ENCODE data around the gene HEY2. TPM values are rescaled to one million over a fixed set of nuclear protein-coding genes. Genes with fewer than 3 reads are reported as not detected.

HEY2 gene
- total and polyA plus RNA-seq, 2 donors: 0.24 to 2.8 TPM

- Histone ChIP-seq H3K36me3 (ENCODE audit: control insufficient read depth in 2 of 2, insufficient read depth in 2 of 2, low read length in 1 of 2) (no peaks in the 10 kb centered on the region), H3K27me3 (ENCODE audit: control insufficient read depth in 2 of 2, insufficient read depth in 1 of 2, low read length in 1 of 2) (peaks cover 10 to 16% of the 10 kb centered on the region in 2 donors), H3K27ac (ENCODE audit: low read depth in 1 of 2, low read length in 1 of 2) (no peak overlapping the region), H3K9me3 (ENCODE audit: control insufficient read depth in 2 of 2, insufficient read depth in 1 of 2, low read length in 1 of 2) (no peaks in the 10 kb centered on the region), H3K4me1 (ENCODE audit: control insufficient read depth in 2 of 2, insufficient read depth in 2 of 2, low read length in 2 of 2) (peaks cover under 1 to 2% of the 10 kb centered on the region in 2 donors), H3K4me3 (ENCODE audit: low read length in 2 of 2) (no peak overlapping the region)
- DNase-seq (ENCODE audit: low read depth in 6 of 9, low spot score in 9 of 9): no peak
- WGBS: 95% methylated on average over 2 of the region's 2 CpGs
Measured at GRCh38 chr6:125741336-125741735, 8.1 kb upstream of the HEY2 start.

- 98% methylated on average over 2 of the region's 2 CpGs for WGBS
- no peak for DNase-seq (ENCODE audit: low read depth in 6 of 9, low spot score in 9 of 9)
- H3K9me3 ChIP-seq (ENCODE audit: control insufficient read depth in 2 of 2, insufficient read depth in 1 of 2, low read length in 1 of 2): no peaks in the 10 kb centered on the region
- H3K36me3 ChIP-seq (ENCODE audit: control insufficient read depth in 2 of 2, insufficient read depth in 2 of 2, low read length in 1 of 2): no peaks in the 10 kb centered on the region
- H3K27me3 ChIP-seq (ENCODE audit: control insufficient read depth in 2 of 2, insufficient read depth in 1 of 2, low read length in 1 of 2): peaks cover 17 to 22% of the 10 kb centered on the region in 2 donors
- H3K27ac ChIP-seq (ENCODE audit: low read depth in 1 of 2, low read length in 1 of 2): no peak overlapping the region
- H3K4me1 ChIP-seq (ENCODE audit: control insufficient read depth in 2 of 2, insufficient read depth in 2 of 2, low read length in 2 of 2): peaks cover 5 to 6% of the 10 kb centered on the region in 2 donors
- H3K4me3 ChIP-seq (ENCODE audit: low read length in 2 of 2): no peak overlapping the region
Measured at GRCh38 chr6:125742024-125742423, 7.4 kb upstream of the HEY2 start.

GRCh38 chr6:125742464-125743120 lies 6.8 kb upstream of the HEY2 start:
- peaks cover 5 to 8% of the 10 kb centered on the region in 2 donors for H3K4me1 ChIP-seq (ENCODE audit: control insufficient read depth in 2 of 2, insufficient read depth in 2 of 2, low read length in 2 of 2)
- H3K27ac ChIP-seq (ENCODE audit: low read depth in 1 of 2, low read length in 1 of 2): no peak overlapping the region
- H3K4me3 ChIP-seq (ENCODE audit: low read length in 2 of 2): no peak overlapping the region
- H3K36me3 ChIP-seq (ENCODE audit: control insufficient read depth in 2 of 2, insufficient read depth in 2 of 2, low read length in 1 of 2): no peaks in the 10 kb centered on the region
- no peaks in the 10 kb centered on the region for H3K9me3 ChIP-seq (ENCODE audit: control insufficient read depth in 2 of 2, insufficient read depth in 1 of 2, low read length in 1 of 2)
- no peak for DNase-seq (ENCODE audit: low read depth in 6 of 9, low spot score in 9 of 9)
- peaks cover 23 to 27% of the 10 kb centered on the region in 2 donors for H3K27me3 ChIP-seq (ENCODE audit: control insufficient read depth in 2 of 2, insufficient read depth in 1 of 2, low read length in 1 of 2)
- 85% methylated on average over 5 of the region's 5 CpGs for WGBS

- Histone ChIP-seq H3K36me3 (ENCODE audit: control insufficient read depth in 2 of 2, insufficient read depth in 2 of 2, low read length in 1 of 2) (no peaks in the 10 kb centered on the region), H3K9me3 (ENCODE audit: control insufficient read depth in 2 of 2, insufficient read depth in 1 of 2, low read length in 1 of 2) (no peaks in the 10 kb centered on the region), H3K4me1 (ENCODE audit: control insufficient read depth in 2 of 2, insufficient read depth in 2 of 2, low read length in 2 of 2) (peaks cover 14 to 15% of the 10 kb centered on the region in 2 donors), H3K4me3 (ENCODE audit: low read length in 2 of 2) (no peak overlapping the region), H3K27ac (ENCODE audit: low read depth in 1 of 2, low read length in 1 of 2) (no peak overlapping the region), H3K27me3 (ENCODE audit: control insufficient read depth in 2 of 2, insufficient read depth in 1 of 2, low read length in 1 of 2) (peaks cover 33 to 36% of the 10 kb centered on the region in 2 donors)
- WGBS: 98% methylated on average over 2 of the region's 2 CpGs
- no peak for DNase-seq (ENCODE audit: low read depth in 6 of 9, low spot score in 9 of 9)
Measured at GRCh38 chr6:125743604-125744003, 5.8 kb upstream of the HEY2 start.

- Histone ChIP-seq H3K4me1 (ENCODE audit: control insufficient read depth in 2 of 2, insufficient read depth in 2 of 2, low read length in 2 of 2) (peaks cover 22 to 25% of the 10 kb centered on the region in 2 donors), H3K9me3 (ENCODE audit: control insufficient read depth in 2 of 2, insufficient read depth in 1 of 2, low read length in 1 of 2) (no peaks in the 10 kb centered on the region), H3K36me3 (ENCODE audit: control insufficient read depth in 2 of 2, insufficient read depth in 2 of 2, low read length in 1 of 2) (no peaks in the 10 kb centered on the region), H3K27me3 (ENCODE audit: control insufficient read depth in 2 of 2, insufficient read depth in 1 of 2, low read length in 1 of 2) (peaks cover 49 to 53% of the 10 kb centered on the region in 2 donors), H3K4me3 (ENCODE audit: low read length in 2 of 2) (no peak overlapping the region), H3K27ac (ENCODE audit: low read depth in 1 of 2, low read length in 1 of 2) (no peak overlapping the region)
- DNase-seq (ENCODE audit: low read depth in 6 of 9, low spot score in 9 of 9): no peak
- 95% methylated on average over 6 of the region's 6 CpGs for WGBS
Measured at GRCh38 chr6:125745281-125746018, 4.0 kb upstream of the HEY2 start.

GRCh38 chr6:125746019-125746414 lies 3.4 kb upstream of the HEY2 start:
- no peak for DNase-seq (ENCODE audit: low read depth in 6 of 9, low spot score in 9 of 9)
- no peaks in the 10 kb centered on the region for H3K9me3 ChIP-seq (ENCODE audit: control insufficient read depth in 2 of 2, insufficient read depth in 1 of 2, low read length in 1 of 2)
- H3K27me3 ChIP-seq (ENCODE audit: control insufficient read depth in 2 of 2, insufficient read depth in 1 of 2, low read length in 1 of 2): peaks cover 55% of the 10 kb centered on the region in 2 donors
- peaks cover 22 to 25% of the 10 kb centered on the region in 2 donors for H3K4me1 ChIP-seq (ENCODE audit: control insufficient read depth in 2 of 2, insufficient read depth in 2 of 2, low read length in 2 of 2)
- no peak overlapping the region for H3K27ac ChIP-seq (ENCODE audit: low read depth in 1 of 2, low read length in 1 of 2)
- H3K4me3 ChIP-seq (ENCODE audit: low read length in 2 of 2): no peak overlapping the region
- WGBS: 74% methylated on average over 5 of the region's 5 CpGs
- no peaks in the 10 kb centered on the region for H3K36me3 ChIP-seq (ENCODE audit: control insufficient read depth in 2 of 2, insufficient read depth in 2 of 2, low read length in 1 of 2)

- no peak overlapping the region for H3K27ac ChIP-seq (ENCODE audit: low read depth in 1 of 2, low read length in 1 of 2)
- peaks cover 22 to 25% of the 10 kb centered on the region in 2 donors for H3K4me1 ChIP-seq (ENCODE audit: control insufficient read depth in 2 of 2, insufficient read depth in 2 of 2, low read length in 2 of 2)
- no peaks in the 10 kb centered on the region for H3K9me3 ChIP-seq (ENCODE audit: control insufficient read depth in 2 of 2, insufficient read depth in 1 of 2, low read length in 1 of 2)
- WGBS: 2% methylated on average over 32 of the region's 32 CpGs
- H3K27me3 ChIP-seq (ENCODE audit: control insufficient read depth in 2 of 2, insufficient read depth in 1 of 2, low read length in 1 of 2): peaks cover 62 to 63% of the 10 kb centered on the region in 2 donors
- H3K36me3 ChIP-seq (ENCODE audit: control insufficient read depth in 2 of 2, insufficient read depth in 2 of 2, low read length in 1 of 2): no peaks in the 10 kb centered on the region
- peak overlapping the region; percentile 41 to 69 for H3K4me3 ChIP-seq (ENCODE audit: low read length in 2 of 2)
- DNase-seq (ENCODE audit: low read depth in 6 of 9, low spot score in 9 of 9): peak in 7 of 9 donors; percentile 57 to 91 (median 73)
Measured at GRCh38 chr6:125746731-125747588, 2.5 kb upstream of the HEY2 start.

GRCh38 chr6:125747589-125748405 lies 1.6 kb upstream of the HEY2 start:
- H3K36me3 ChIP-seq (ENCODE audit: control insufficient read depth in 2 of 2, insufficient read depth in 2 of 2, low read length in 1 of 2): no peaks in the 10 kb centered on the region
- WGBS: 1% methylated on average over 76 of the region's 76 CpGs
- H3K9me3 ChIP-seq (ENCODE audit: control insufficient read depth in 2 of 2, insufficient read depth in 1 of 2, low read length in 1 of 2): no peaks in the 10 kb centered on the region
- DNase-seq (ENCODE audit: low read depth in 6 of 9, low spot score in 9 of 9): peak in 3 of 9 donors; percentile 18 to 50 (median 30)
- H3K4me3 ChIP-seq (ENCODE audit: low read length in 2 of 2): peak overlapping the region; percentile 47 to 69
- H3K27me3 ChIP-seq (ENCODE audit: control insufficient read depth in 2 of 2, insufficient read depth in 1 of 2, low read length in 1 of 2): peaks cover 63 to 70% of the 10 kb centered on the region in 2 donors
- peaks cover 22 to 25% of the 10 kb centered on the region in 2 donors for H3K4me1 ChIP-seq (ENCODE audit: control insufficient read depth in 2 of 2, insufficient read depth in 2 of 2, low read length in 2 of 2)
- no peak overlapping the region for H3K27ac ChIP-seq (ENCODE audit: low read depth in 1 of 2, low read length in 1 of 2)

Data from thymus (tissue), 11 donors.